CD4-positive, alpha-beta T cell treated with Interferon alpha-2 for 1 hour (primary cell): Measurements from ENCODE around the gene RHOG.
"Not testable (repeated sequence)": the region's sequence is repeated elsewhere in the genome, so short reads cannot be mapped to it uniquely, and the experiment has no call there.

Experiments
- DNase-seq, 2 donors: peaks; one replicate each; pipeline ENCODE4 v3.0.0-alpha.2; 2020 to 2022

RHOG gene

GRCh38 chr11:3832816-3833215 lies 7.9 kb downstream of the RHOG start:
- no peak for DNase-seq

- no peak for DNase-seq
Observed at GRCh38 chr11:3831378-3832239, 9.2 kb downstream of the RHOG start.

GRCh38 chr11:3830730-3831129 lies 10.0 kb downstream of the RHOG start:
- no peak for DNase-seq

GRCh38 chr11:3830088-3830487 lies 10.7 kb downstream of the RHOG start:
- DNase-seq = no peak

GRCh38 chr11:3827434-3828186 lies 13.1 kb downstream of the RHOG start:
- no peak for DNase-seq

- DNase-seq = no peak
Observed at GRCh38 chr11:3826721-3827120, 14.0 kb downstream of the RHOG start.

- DNase-seq = no peak
Observed at GRCh38 chr11:3825473-3826154, 15.1 kb downstream of the RHOG start.

- DNase-seq = peak; percentile 83 to 87
Observed at GRCh38 chr11:3824714-3825472, 15.9 kb downstream of the RHOG start.

GRCh38 chr11:3823762-3824506 lies 16.8 kb downstream of the RHOG start:
- no peak for DNase-seq

- no peak for DNase-seq
Observed at GRCh38 chr11:3823303-3823702, 17.5 kb downstream of the RHOG start.

- no peak for DNase-seq
Observed at GRCh38 chr11:3822312-3822711, 18.4 kb downstream of the RHOG start.

- no peak for DNase-seq
Observed at GRCh38 chr11:3820971-3821370, 19.8 kb downstream of the RHOG start.

GRCh38 chr11:3817181-3817800 lies 23.5 kb downstream of the RHOG start:
- DNase-seq = no peak

GRCh38 chr11:3816673-3817072 lies 24.1 kb downstream of the RHOG start:
- DNase-seq = no peak

- no peak for DNase-seq
Observed at GRCh38 chr11:3815845-3816244, 24.9 kb downstream of the RHOG start.

- DNase-seq = not testable (repeated sequence)
Observed at GRCh38 chr11:3814832-3815231, 25.9 kb downstream of the RHOG start.

GRCh38 chr11:3810951-3811350 lies 29.8 kb downstream of the RHOG start:
- DNase-seq = no peak

- no peak for DNase-seq
Observed at GRCh38 chr11:3810446-3810845, 30.3 kb downstream of the RHOG start.

GRCh38 chr11:3809624-3809928 lies 31.2 kb downstream of the RHOG start:
- DNase-seq = no peak

- peak; percentile 60 to 71 for DNase-seq
Observed at GRCh38 chr11:3808861-3809623, 31.7 kb downstream of the RHOG start.
